K562 (cell line): ENCODE data around the gene BAK1. TPM values are rescaled to one million over a fixed set of nuclear protein-coding genes. Genes with fewer than 3 reads are reported as not detected.

Experiments
- ARNT ChIP-seq, 2 experiments: fragments of 450-650 bp; IDR thresholded peaks; 2 replicates each; pipeline ENCODE4 v1.6.1; 2016; ENCODE audit warnings: mild to moderate bottlenecking in 1 of 2
- ASH1L ChIP-seq: fragments of 450-650 bp; IDR thresholded peaks from 2 replicates; pipeline ENCODE4 v1.6.1; 2018; ENCODE audit warnings: borderline replicate concordance, mild to moderate bottlenecking, low read depth; ENCODE audit not compliant: partially characterized antibody
- BDP1 ChIP-seq: IDR thresholded peaks from 3 replicates; pipeline ENCODE4 v1.6.1; 2011; ENCODE audit not compliant: insufficient read length, insufficient read depth
- CGGBP1 ChIP-seq: fragments of 250-450 bp; sonication (Bioruptor Pico); IDR thresholded peaks from 2 replicates; pipeline ENCODE4 v1.9.0; 2021; ENCODE audit warnings: mild to moderate bottlenecking
- CHD4 ChIP-seq: fragments of 200-600 bp; sonication (generic); IDR thresholded peaks from 3 replicates; pipeline ENCODE4 v1.6.1; 2012; ENCODE audit warnings: low read depth, mild to moderate bottlenecking, mixed read lengths, low read length, inconsistent platforms; ENCODE audit not compliant: insufficient read depth, insufficient replicate concordance, poor library complexity, severe bottlenecking
- CREB1 ChIP-seq, 2 experiments: sonication (generic) in 1 of 2; formaldehyde crosslinking in 1 of 2; IDR thresholded peaks; 2 replicates each; pipeline versions ENCODE4 v1.6.1 to v1.8.0; 2012 to 2022; ENCODE audit warnings: inconsistent platforms in 1 of 2, mild to moderate bottlenecking in 1 of 2, missing genetic modification reagents in 1 of 2, moderate library complexity in 1 of 2
- CSDE1 ChIP-seq, 2 experiments: fragments of 450-650 bp; IDR thresholded peaks; 2 replicates each; pipeline ENCODE4 v1.6.1; 2016; ENCODE audit warnings: mild to moderate bottlenecking in 1 of 2
- DIDO1 ChIP-seq: fragments of 450-650 bp; IDR thresholded peaks from 2 replicates; pipeline ENCODE4 v1.6.1; 2016; ENCODE audit warnings: low read depth, missing biosample characterization, missing genetic modification characterization
- GABPA ChIP-seq: fragments of 200-800 bp; sonication (Bioruptor generic); conservative IDR thresholded peaks from 2 replicates; pipeline ENCODE4 v1.6.1; 2016; ENCODE audit warnings: low read depth, missing genetic modification characterization, missing compliant biosample characterization
- GATAD2B ChIP-seq: fragments of 450-650 bp; IDR thresholded peaks from 2 replicates; pipeline ENCODE4 v1.6.1; 2017; ENCODE audit warnings: mild to moderate bottlenecking, borderline replicate concordance
- HDGF ChIP-seq: fragments of 450-650 bp; IDR thresholded peaks from 2 replicates; pipeline ENCODE4 v1.6.1; 2016
- HNRNPH1 ChIP-seq: fragments of 200-400 bp; formaldehyde crosslinking; optimal IDR thresholded peaks from 2 replicates; pipeline ENCODE3; 2017; ENCODE audit warnings: low read depth, mild to moderate bottlenecking, low read length, moderate library complexity
- LEF1 ChIP-seq: fragments of 450-650 bp; IDR thresholded peaks from 2 replicates; pipeline ENCODE4 v1.6.1; 2016; ENCODE audit warnings: mild to moderate bottlenecking
- MTA2 ChIP-seq: fragments of 450-650 bp; IDR thresholded peaks from 2 replicates; pipeline ENCODE4 v1.6.1; 2016; ENCODE audit warnings: low read depth
- PRDM10 ChIP-seq: fragments of 450-650 bp; IDR thresholded peaks from 2 replicates; pipeline ENCODE4 v1.6.1; 2018; ENCODE audit not compliant: partially characterized antibody
- RBM14 ChIP-seq: fragments of 200-400 bp; formaldehyde crosslinking; IDR thresholded peaks from 2 replicates; pipeline ENCODE4 v1.6.1; 2018; ENCODE audit warnings: low read depth, mild to moderate bottlenecking, low read length, moderate library complexity, borderline replicate concordance; ENCODE audit not compliant: insufficient read depth
- SAFB ChIP-seq: fragments of 200-400 bp; formaldehyde crosslinking; IDR thresholded peaks from 2 replicates; pipeline ENCODE4 v1.6.1; 2017; ENCODE audit warnings: low read depth, low read length, borderline replicate concordance
- STAG1 ChIP-seq: sonication (generic); formaldehyde crosslinking; IDR thresholded peaks from 2 replicates; pipeline ENCODE4 v1.5.0; 2020; ENCODE audit warnings: missing genetic modification reagents, borderline replicate concordance
- VEZF1 ChIP-seq: fragments of 200-800 bp; sonication (Bioruptor generic); IDR thresholded peaks from 2 replicates; pipeline ENCODE4 v1.6.1; 2017; ENCODE audit warnings: missing genetic modification characterization, missing compliant biosample characterization
- ZNF184 ChIP-seq: sonication (generic); formaldehyde crosslinking; IDR thresholded peaks from 2 replicates; pipeline ENCODE4 v1.5.0; 2020; ENCODE audit warnings: missing genetic modification reagents
- ZNF584 ChIP-seq: fragments of 200-800 bp; sonication (Bioruptor generic); IDR thresholded peaks from 2 replicates; pipeline ENCODE4 v1.6.1; 2016; ENCODE audit warnings: low read depth, mild to moderate bottlenecking, missing genetic modification characterization, missing compliant biosample characterization
- ZNF764 ChIP-seq: fragments of 250-450 bp; sonication (Bioruptor Pico); IDR thresholded peaks from 2 replicates; pipeline ENCODE4 v1.4.0; 2020; ENCODE audit warnings: low read depth, mild to moderate bottlenecking, moderate library complexity
- polyA plus RNA-seq, 8 experiments: library from polyadenylated mRNA; depleted of rRNA in 4 of 8; stranded (reverse) in 5 of 8; unstranded in 3 of 8; fragments of >200 nt; fragmentation: Nextera tagmentation in 2 of 8; fragmentation: Illumina TruSeq in 1 of 8; extraction: Ambion mirVana in 2 of 8; extraction: Trizol in 1 of 8; gene quantifications; 2 replicates each; pipeline versions ENCODE4 v1.2.1 to v1.2.3, GENCODE V29; 2011 to 2014; ENCODE audit warnings: inconsistent platforms in 1 of 8, missing spikeins in 1 of 8
- total RNA-seq, 7 experiments: library from RNA; depleted of rRNA in 6 of 7; stranded (reverse); fragments of >200 nt in 6 of 7; fragmentation: Illumina TruSeq in 2 of 7; extraction: Trizol in 2 of 7; gene quantifications; 2 replicates each; pipeline versions ENCODE4 v1.2.1 to v1.2.3, GENCODE V29; 2011 to 2021; ENCODE audit warnings: low replicate concordance in 1 of 7

The BAK1 gene
- total and polyA plus RNA-seq, 9 of the 15 experiments (the other 6 are each of a cell fraction or from before 2014, with no cell fraction given): 5.4 to 30.7 (median 18.9) TPM

- TF ChIP-seq STAG1 (CRISPR knock-in tag): peak; percentile 78; the same call in 1 of the 2 replicates
- no peak for TF ChIP-seq ZNF184 (CRISPR knock-in tag)
- no peak for TF ChIP-seq CREB1 (IDR thresholded peaks at IDR 0.05)
- TF ChIP-seq CREB1 (CRISPR knock-in tag; IDR thresholded peaks at IDR 0.05): no peak; the same call in 1 of the 2 replicates
- TF ChIP-seq CHD4: no peak
- no peak for TF ChIP-seq RBM14
- TF ChIP-seq LEF1: no peak
- no peak for TF ChIP-seq DIDO1 (tag)
- no peak for TF ChIP-seq CGGBP1 (CRISPR knock-in tag)
- no peak for TF ChIP-seq GABPA (tag)
- TF ChIP-seq ZNF764 (CRISPR knock-in tag): no peak
- TF ChIP-seq HNRNPH1: no peak
- TF ChIP-seq BDP1: no peak
- TF ChIP-seq ZNF584 (CRISPR knock-in tag): peak; percentile 25; the same call in 1 of the 2 replicates
- TF ChIP-seq CSDE1 (IDR thresholded peaks at IDR 0.05): no peak
- 0 out of 2 replicates have a peak, but pooled peaks have one; percentile 89 for TF ChIP-seq HDGF
- TF ChIP-seq MTA2: peak; percentile 17; the same call in 1 of the 2 replicates
- no peak for TF ChIP-seq ARNT (IDR thresholded peaks at IDR 0.05)
- no peak for TF ChIP-seq SAFB
- no peak for TF ChIP-seq GATAD2B
- TF ChIP-seq PRDM10: peak; percentile 74
- no peak for TF ChIP-seq ASH1L
- TF ChIP-seq VEZF1 (CRISPR knock-in tag): peak; percentile 62; the same call in 1 of the 2 replicates
Observed at GRCh38 chr6:33589731-33590530, 9.9 kb upstream of the BAK1 start (continued).
